IPS-20b (cell line): ENCODE measurements around the gene TP53BP1.

Experiments used
- H3K27ac ChIP-seq: one replicate; pipeline ENCODE4 v1.5.1; 2013; ENCODE audit warnings: low read length
- H3K27me3 ChIP-seq: 2 replicates; pipeline ENCODE4 v1.6.1; 2013; ENCODE audit warnings: mild to moderate bottlenecking, low read length, inconsistent platforms; ENCODE audit not compliant: insufficient read depth
- H3K36me3 ChIP-seq: 2 replicates; pipeline ENCODE4 v1.6.1; 2013; ENCODE audit warnings: low read depth, mild to moderate bottlenecking, inconsistent platforms, low read length, moderate library complexity; ENCODE audit not compliant: insufficient read depth
- H3K4me1 ChIP-seq: 2 replicates; pipeline ENCODE4 v1.6.1; 2013; ENCODE audit warnings: mild to moderate bottlenecking, control low read depth, inconsistent platforms, low read length, moderate library complexity; ENCODE audit not compliant: insufficient read depth
- H3K4me3 ChIP-seq: 2 replicates; pipeline ENCODE4 v1.5.1; 2013; ENCODE audit warnings: mild to moderate bottlenecking, low read length, inconsistent platforms
- H3K9ac ChIP-seq: 2 replicates; pipeline ENCODE4 v1.6.1; 2013; ENCODE audit warnings: low read depth, mild to moderate bottlenecking, inconsistent platforms, low read length, moderate library complexity
- H3K9me3 ChIP-seq: 2 replicates; pipeline ENCODE4 v1.6.1; 2013; ENCODE audit warnings: mild to moderate bottlenecking, low read depth, low read length, inconsistent platforms; ENCODE audit not compliant: insufficient read depth

TP53BP1 gene

GRCh38 chr15:43483297-43484128 lies 9.4 kb downstream of the TP53BP1 start:
- no peak overlapping the region for H3K9ac ChIP-seq
- H3K9me3 ChIP-seq = no peaks in the 10 kb centered on the region
- no peak overlapping the region for H3K4me3 ChIP-seq
- H3K36me3 ChIP-seq = peaks cover 90% of the 10 kb centered on the region
- no peaks in the 10 kb centered on the region for H3K27me3 ChIP-seq
- H3K27ac ChIP-seq = no peak overlapping the region
- H3K4me1 ChIP-seq = no peaks in the 10 kb centered on the region

- Histone ChIP-seq H3K9ac (no peak overlapping the region), H3K9me3 (no peaks in the 10 kb centered on the region), H3K36me3 (peaks cover 96% of the 10 kb centered on the region), H3K4me1 (no peaks in the 10 kb centered on the region), H3K4me3 (no peak overlapping the region), H3K27me3 (no peaks in the 10 kb centered on the region), H3K27ac (no peak overlapping the region)
Measured at GRCh38 chr15:43473885-43474284, 19.1 kb downstream of the TP53BP1 start.

- Histone ChIP-seq H3K36me3 (peaks cover 97% of the 10 kb centered on the region), H3K4me3 (no peak overlapping the region), H3K27ac (no peak overlapping the region), H3K27me3 (no peaks in the 10 kb centered on the region), H3K9me3 (no peaks in the 10 kb centered on the region), H3K9ac (no peak overlapping the region), H3K4me1 (no peaks in the 10 kb centered on the region)
Measured at GRCh38 chr15:43471975-43472374, 21.0 kb downstream of the TP53BP1 start.

GRCh38 chr15:43469867-43470266 lies 23.1 kb downstream of the TP53BP1 start:
- Histone ChIP-seq H3K36me3 (peaks cover 97% of the 10 kb centered on the region), H3K27ac (no peak overlapping the region), H3K9me3 (no peaks in the 10 kb centered on the region), H3K9ac (no peak overlapping the region), H3K4me1 (no peaks in the 10 kb centered on the region), H3K27me3 (no peaks in the 10 kb centered on the region), H3K4me3 (no peak overlapping the region)

GRCh38 chr15:43465100-43465499 lies 27.9 kb downstream of the TP53BP1 start:
- no peaks in the 10 kb centered on the region for H3K9me3 ChIP-seq
- no peaks in the 10 kb centered on the region for H3K4me1 ChIP-seq
- no peak overlapping the region for H3K4me3 ChIP-seq
- peaks cover 91% of the 10 kb centered on the region for H3K36me3 ChIP-seq
- H3K27me3 ChIP-seq = no peaks in the 10 kb centered on the region
- H3K9ac ChIP-seq = no peak overlapping the region
- H3K27ac ChIP-seq = no peak overlapping the region

GRCh38 chr15:43463998-43464397 lies 29.0 kb downstream of the TP53BP1 start:
- Histone ChIP-seq H3K9ac (no peak overlapping the region), H3K4me1 (no peaks in the 10 kb centered on the region), H3K36me3 (peaks cover 89% of the 10 kb centered on the region), H3K27ac (no peak overlapping the region), H3K27me3 (no peaks in the 10 kb centered on the region), H3K4me3 (no peak overlapping the region), H3K9me3 (no peaks in the 10 kb centered on the region)

- H3K4me3 ChIP-seq = no peak overlapping the region
- no peaks in the 10 kb centered on the region for H3K27me3 ChIP-seq
- H3K36me3 ChIP-seq = peaks cover 89% of the 10 kb centered on the region
- no peak overlapping the region for H3K9ac ChIP-seq
- no peak overlapping the region for H3K27ac ChIP-seq
- no peaks in the 10 kb centered on the region for H3K9me3 ChIP-seq
- H3K4me1 ChIP-seq = no peaks in the 10 kb centered on the region
Measured at GRCh38 chr15:43463507-43463906, 29.4 kb downstream of the TP53BP1 start.

- H3K4me1 ChIP-seq = no peaks in the 10 kb centered on the region
- H3K27me3 ChIP-seq = no peaks in the 10 kb centered on the region
- H3K9ac ChIP-seq = no peak overlapping the region
- H3K27ac ChIP-seq = no peak overlapping the region
- H3K9me3 ChIP-seq = no peaks in the 10 kb centered on the region
- H3K36me3 ChIP-seq = peaks cover 85% of the 10 kb centered on the region
- H3K4me3 ChIP-seq = no peak overlapping the region
Measured at GRCh38 chr15:43449981-43450380, 43.0 kb downstream of the TP53BP1 start.

- no peaks in the 10 kb centered on the region for H3K27me3 ChIP-seq
- H3K27ac ChIP-seq = no peak overlapping the region
- H3K36me3 ChIP-seq = peaks cover 78% of the 10 kb centered on the region
- no peak overlapping the region for H3K4me3 ChIP-seq
- H3K9me3 ChIP-seq = no peaks in the 10 kb centered on the region
- no peaks in the 10 kb centered on the region for H3K4me1 ChIP-seq
- H3K9ac ChIP-seq = no peak overlapping the region
Measured at GRCh38 chr15:43446344-43446743, 46.6 kb downstream of the TP53BP1 start.

GRCh38 chr15:43441316-43441715 lies 51.6 kb downstream of the TP53BP1 start:
- Histone ChIP-seq H3K36me3 (peaks cover 84% of the 10 kb centered on the region), H3K27ac (no peak overlapping the region), H3K4me3 (no peak overlapping the region), H3K27me3 (no peaks in the 10 kb centered on the region), H3K9me3 (no peaks in the 10 kb centered on the region), H3K4me1 (peaks cover 2% of the 10 kb centered on the region; the same call in 1 of the 2 replicates), H3K9ac (no peak overlapping the region)

- no peaks in the 10 kb centered on the region for H3K9me3 ChIP-seq
- no peak overlapping the region for H3K4me3 ChIP-seq
- H3K9ac ChIP-seq = no peak overlapping the region
- no peaks in the 10 kb centered on the region for H3K27me3 ChIP-seq
- H3K27ac ChIP-seq = no peak overlapping the region
- peaks cover 2% of the 10 kb centered on the region; the same call in 1 of the 2 replicates for H3K4me1 ChIP-seq
- H3K36me3 ChIP-seq = peaks cover 84% of the 10 kb centered on the region
Measured at GRCh38 chr15:43440721-43441281, 52.2 kb downstream of the TP53BP1 start.

- no peaks in the 10 kb centered on the region for H3K27me3 ChIP-seq
- H3K4me1 ChIP-seq = peaks cover 2% of the 10 kb centered on the region; the same call in 1 of the 2 replicates
- H3K27ac ChIP-seq = no peak overlapping the region
- peaks cover 84% of the 10 kb centered on the region for H3K36me3 ChIP-seq
- H3K9ac ChIP-seq = no peak overlapping the region
- H3K9me3 ChIP-seq = no peaks in the 10 kb centered on the region
- H3K4me3 ChIP-seq = no peak overlapping the region
Measured at GRCh38 chr15:43439268-43439667, 53.7 kb downstream of the TP53BP1 start.
